OCI-LY3 (cell line): ENCODE measurements around the gene OTOP2.

Experiments used
- EZH2phosphoT487 ChIP-seq: fragments of 200-600 bp; shearing (Covaris generic); IDR thresholded peaks from 2 replicates; pipeline ENCODE4 v1.6.1; 2018; ENCODE audit warnings: antibody characterized with exemption, mixed run types, low read depth
- TF ChIP-seq, protein P1 (sequence below): fragments of 200-600, 300-600 bp; sonication (generic); IDR thresholded peaks from 2 replicates; pipeline ENCODE4 v1.5.1; 2014; ENCODE audit warnings: antibody characterized with exemption, low read length, low read depth

DNA sequence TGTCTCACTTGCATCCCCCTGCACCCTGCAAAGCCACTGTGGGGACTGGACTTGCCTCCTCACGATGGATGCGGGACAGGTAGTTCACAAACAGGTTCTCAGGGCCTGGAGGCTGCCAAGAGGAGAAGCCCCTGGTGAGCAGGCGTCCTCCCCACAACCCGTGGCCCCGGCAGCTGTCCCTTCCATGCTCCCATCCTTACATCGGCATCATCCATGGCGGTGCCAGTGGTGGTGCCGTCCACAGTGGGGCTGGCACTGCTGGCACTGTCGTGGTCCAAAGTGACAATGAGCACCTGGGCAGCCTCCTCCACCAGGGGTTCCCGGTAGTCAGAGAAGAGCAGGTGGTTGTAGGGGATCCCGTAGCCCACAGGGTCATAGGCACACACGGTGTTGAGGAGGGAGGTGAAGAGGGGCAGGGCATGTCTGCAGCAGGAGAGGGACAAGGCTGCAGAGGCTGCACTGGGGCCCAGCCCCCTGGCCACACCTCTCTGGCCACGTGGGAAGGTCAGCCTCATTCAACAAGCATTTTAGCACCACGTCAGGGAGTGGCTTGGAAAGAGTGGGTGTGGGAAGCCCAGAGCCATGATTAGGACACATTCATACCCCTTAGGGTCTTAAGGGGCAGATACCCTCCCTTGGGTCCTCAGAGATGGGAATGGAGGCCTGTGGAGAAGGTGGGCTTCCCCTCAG is 35.9 kb downstream of the OTOP2 start:
- TF ChIP-seq, protein P1, sequence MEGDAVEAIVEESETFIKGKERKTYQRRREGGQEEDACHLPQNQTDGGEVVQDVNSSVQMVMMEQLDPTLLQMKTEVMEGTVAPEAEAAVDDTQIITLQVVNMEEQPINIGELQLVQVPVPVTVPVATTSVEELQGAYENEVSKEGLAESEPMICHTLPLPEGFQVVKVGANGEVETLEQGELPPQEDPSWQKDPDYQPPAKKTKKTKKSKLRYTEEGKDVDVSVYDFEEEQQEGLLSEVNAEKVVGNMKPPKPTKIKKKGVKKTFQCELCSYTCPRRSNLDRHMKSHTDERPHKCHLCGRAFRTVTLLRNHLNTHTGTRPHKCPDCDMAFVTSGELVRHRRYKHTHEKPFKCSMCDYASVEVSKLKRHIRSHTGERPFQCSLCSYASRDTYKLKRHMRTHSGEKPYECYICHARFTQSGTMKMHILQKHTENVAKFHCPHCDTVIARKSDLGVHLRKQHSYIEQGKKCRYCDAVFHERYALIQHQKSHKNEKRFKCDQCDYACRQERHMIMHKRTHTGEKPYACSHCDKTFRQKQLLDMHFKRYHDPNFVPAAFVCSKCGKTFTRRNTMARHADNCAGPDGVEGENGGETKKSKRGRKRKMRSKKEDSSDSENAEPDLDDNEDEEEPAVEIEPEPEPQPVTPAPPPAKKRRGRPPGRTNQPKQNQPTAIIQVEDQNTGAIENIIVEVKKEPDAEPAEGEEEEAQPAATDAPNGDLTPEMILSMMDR, result no peak
- TF ChIP-seq EZH2phosphoT487, result no peak
